Muscle layer of duodenum (tissue), 2 donors: ENCODE measurements around the gene PCNX1.

Experiments
- H3K27ac ChIP-seq: one replicate; pipeline ENCODE4 v1.7.0; 2013; ENCODE audit warnings: mild to moderate bottlenecking, low read length
- H3K27me3 ChIP-seq: one replicate; pipeline ENCODE4 v1.7.0; 2013; ENCODE audit warnings: low read depth, mild to moderate bottlenecking, control low read depth, low read length
- H3K36me3 ChIP-seq, 2 donors: one replicate each; pipeline ENCODE4 v1.7.0; 2013; ENCODE audit warnings: low read length in 2 of 2, control low read depth in 1 of 2, mild to moderate bottlenecking in 1 of 2; ENCODE audit not compliant: insufficient read depth in 2 of 2, control insufficient read depth in 1 of 2
- H3K4me1 ChIP-seq, 2 donors: one replicate each; pipeline ENCODE4 v1.7.0; 2013; ENCODE audit warnings: low read length in 2 of 2, mild to moderate bottlenecking in 2 of 2, control low read depth in 1 of 2, moderate library complexity in 1 of 2; ENCODE audit not compliant: insufficient read depth in 2 of 2, control insufficient read depth in 1 of 2
- H3K4me3 ChIP-seq, 2 donors: one replicate each; pipeline ENCODE4 v1.7.0; 2013; ENCODE audit warnings: low read length in 2 of 2, low read depth in 1 of 2, mild to moderate bottlenecking in 1 of 2
- H3K9me3 ChIP-seq, 2 donors: one replicate each; pipeline ENCODE4 v1.7.0; 2013; ENCODE audit warnings: low read length in 2 of 2, control low read depth in 1 of 2, mild to moderate bottlenecking in 1 of 2; ENCODE audit not compliant: control insufficient read depth in 1 of 2
- donor health status: healthy.

Gene PCNX1

DNA sequence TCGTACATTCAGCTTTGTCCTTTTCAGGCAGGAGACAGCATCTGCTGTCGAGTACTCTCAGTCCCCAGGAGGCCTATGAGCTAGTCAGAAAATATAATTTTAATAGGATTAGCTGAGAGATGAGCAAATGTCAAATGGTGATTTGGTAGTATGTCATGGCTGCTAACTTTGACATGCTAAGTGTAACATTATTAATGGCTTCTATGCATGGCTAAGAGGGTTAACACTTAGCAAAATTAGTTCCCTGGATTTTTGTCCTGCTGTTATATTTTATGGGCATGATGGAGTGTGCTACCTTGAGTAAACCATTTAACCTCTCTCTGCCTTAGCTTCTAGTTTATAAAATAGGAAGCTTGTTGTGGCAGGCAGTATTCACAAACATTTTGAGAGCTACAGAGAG is 2.9 kb upstream of the PCNX1 start:
- Histone ChIP-seq H3K4me1 (peaks cover 18 to 21% of the 10 kb centered on the region in 2 donors), H3K27ac (no peak overlapping the region), H3K9me3 (no peaks in the 10 kb centered on the region), H3K27me3 (no peaks in the 10 kb centered on the region), H3K36me3 (peaks cover 0 to 6% of the 10 kb centered on the region in 2 donors), H3K4me3 (no peak overlapping the region)

DNA sequence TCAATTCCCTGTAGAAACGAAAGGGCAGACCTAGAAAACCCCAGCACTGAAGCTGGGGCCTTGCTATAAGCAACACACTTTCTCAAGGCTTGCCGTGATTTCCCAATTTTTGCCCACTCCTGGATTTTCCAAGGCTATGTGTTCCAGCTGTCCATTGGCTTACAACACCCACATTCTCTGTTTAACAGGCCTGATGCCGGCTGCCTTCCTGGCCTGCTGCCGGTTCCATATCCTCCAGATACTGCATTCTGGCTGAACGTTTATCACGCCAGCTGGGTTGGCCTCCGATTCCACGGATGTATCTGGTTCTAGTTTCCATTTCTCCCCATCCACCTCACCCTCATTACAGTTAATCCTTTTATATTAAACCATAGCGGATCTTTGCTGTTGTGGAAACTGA is 2.0 kb upstream of the PCNX1 start:
- Histone ChIP-seq H3K36me3 (peaks cover 0 to 6% of the 10 kb centered on the region in 2 donors), H3K4me1 (peaks cover 18 to 26% of the 10 kb centered on the region in 2 donors), H3K4me3 (no peak overlapping the region), H3K9me3 (no peaks in the 10 kb centered on the region), H3K27me3 (no peaks in the 10 kb centered on the region), H3K27ac (peak overlapping the region; percentile 56)

DNA sequence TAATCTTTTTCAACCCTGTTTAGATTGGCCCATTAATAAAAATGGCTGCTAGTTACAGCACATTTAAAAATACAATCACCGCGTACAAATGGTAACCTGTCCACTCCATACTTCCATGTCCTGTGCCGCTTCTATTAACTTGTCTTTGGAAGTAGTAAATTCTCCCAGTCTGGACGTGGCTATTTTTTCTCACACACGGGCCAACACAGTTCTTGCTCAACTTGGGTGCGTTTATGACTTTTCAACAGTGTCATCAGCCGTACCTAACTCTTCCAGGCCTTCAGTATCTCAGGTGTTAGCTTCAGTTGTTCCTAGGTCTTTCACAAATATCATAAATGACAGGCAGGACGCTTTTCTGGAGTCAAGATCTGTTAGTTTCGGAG is 475 bp upstream of the PCNX1 start:
- H3K36me3 ChIP-seq: peaks cover 0 to 6% of the 10 kb centered on the region in 2 donors
- H3K27ac ChIP-seq: peak overlapping the region; percentile 97
- peaks cover 18 to 37% of the 10 kb centered on the region in 2 donors for H3K4me1 ChIP-seq
- H3K4me3 ChIP-seq: peak overlapping the region; percentile 91 to 95
- no peaks in the 10 kb centered on the region for H3K27me3 ChIP-seq
- H3K9me3 ChIP-seq: no peaks in the 10 kb centered on the region

DNA sequence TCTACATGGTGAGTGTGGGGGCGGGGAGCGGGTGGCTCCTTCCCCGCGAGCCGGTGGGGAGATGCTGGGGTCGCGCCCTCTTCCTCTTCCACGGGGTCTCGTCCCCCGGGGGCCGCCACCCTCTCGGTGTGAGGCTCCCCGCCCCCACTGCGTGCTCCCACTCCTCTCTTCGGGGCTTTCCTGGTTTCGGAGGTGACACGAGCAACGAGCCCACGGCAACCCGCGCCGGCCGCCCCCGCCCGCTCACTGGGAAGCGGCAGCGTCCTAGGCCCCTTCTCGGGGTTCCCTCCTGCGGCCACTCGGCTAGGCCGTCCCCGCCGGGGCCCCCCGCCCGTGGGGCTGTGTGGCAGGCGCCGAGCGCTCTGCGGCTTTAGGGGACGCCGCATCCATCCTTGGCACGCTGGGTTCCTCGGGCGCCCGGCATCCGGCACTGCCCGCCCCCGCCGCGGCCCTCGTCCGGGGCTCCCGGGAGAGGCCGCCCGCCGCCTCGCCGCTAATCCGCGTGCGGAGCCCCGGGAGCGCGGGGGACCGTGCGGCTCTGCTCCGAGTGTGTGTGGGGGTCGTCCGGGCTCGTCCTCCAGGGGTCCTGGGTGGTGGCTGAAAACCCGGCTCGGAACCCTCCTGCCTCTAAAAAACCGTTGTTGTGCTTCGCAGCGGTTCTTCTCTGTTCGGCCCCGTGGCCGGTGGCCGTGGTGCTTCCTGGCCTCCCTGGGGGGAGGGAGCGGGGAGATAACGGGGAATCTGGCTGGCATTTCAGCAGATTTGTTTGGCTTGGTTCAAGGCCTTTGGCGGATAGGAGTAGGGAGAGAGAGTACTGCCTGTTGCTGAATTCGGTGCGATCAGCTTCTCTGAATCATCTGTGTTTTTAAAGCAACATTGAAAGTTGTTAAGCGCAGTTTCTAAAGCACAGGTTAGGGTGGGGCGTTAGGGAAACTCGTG is 1.0 kb downstream of the PCNX1 start:
- Histone ChIP-seq H3K27ac (peak overlapping the region; percentile 94), H3K9me3 (no peaks in the 10 kb centered on the region), H3K4me3 (peak overlapping the region; percentile 93 to 95), H3K4me1 (peaks cover 18 to 41% of the 10 kb centered on the region in 2 donors), H3K36me3 (peaks cover 0 to 6% of the 10 kb centered on the region in 2 donors), H3K27me3 (no peaks in the 10 kb centered on the region)

DNA sequence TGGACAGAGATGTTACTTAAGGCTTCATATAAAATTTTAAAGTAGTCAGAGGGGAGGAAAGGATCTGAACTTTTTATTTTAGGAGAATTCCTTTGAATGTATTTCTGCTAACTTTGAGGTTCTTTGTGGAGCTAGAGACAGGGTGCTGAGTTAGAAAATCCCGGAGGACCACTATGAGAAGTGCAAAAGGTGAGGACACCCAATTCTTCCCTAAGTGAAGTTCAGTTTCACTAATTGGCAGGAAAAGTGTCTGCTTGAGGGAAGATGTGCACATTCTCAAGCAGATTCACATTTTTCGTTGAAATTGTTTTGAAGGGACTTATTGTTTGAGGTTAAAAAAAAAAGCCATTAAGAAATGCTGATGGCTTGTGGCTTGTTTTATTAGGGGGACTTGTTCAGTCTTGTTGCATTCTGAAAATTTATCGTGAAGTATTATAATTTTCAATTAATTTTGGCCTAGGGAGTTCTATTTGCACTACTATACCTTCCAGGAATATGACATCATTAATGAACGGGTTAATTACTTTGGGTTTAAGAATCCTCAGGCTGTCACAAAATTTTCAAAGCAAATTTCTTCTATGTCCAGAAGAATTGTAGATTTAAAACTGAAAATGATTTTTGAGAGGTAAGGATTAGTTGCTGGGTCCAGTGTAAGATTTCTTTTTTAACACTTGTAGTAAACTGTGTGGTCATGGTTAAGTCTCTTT is 1.8 kb downstream of the PCNX1 start:
- Histone ChIP-seq H3K4me1 (peaks cover 18 to 41% of the 10 kb centered on the region in 2 donors), H3K36me3 (peaks cover 0 to 6% of the 10 kb centered on the region in 2 donors), H3K27me3 (no peaks in the 10 kb centered on the region), H3K4me3 (peak overlapping the region; percentile 93 to 95), H3K9me3 (no peaks in the 10 kb centered on the region), H3K27ac (peak overlapping the region; percentile 94)

DNA sequence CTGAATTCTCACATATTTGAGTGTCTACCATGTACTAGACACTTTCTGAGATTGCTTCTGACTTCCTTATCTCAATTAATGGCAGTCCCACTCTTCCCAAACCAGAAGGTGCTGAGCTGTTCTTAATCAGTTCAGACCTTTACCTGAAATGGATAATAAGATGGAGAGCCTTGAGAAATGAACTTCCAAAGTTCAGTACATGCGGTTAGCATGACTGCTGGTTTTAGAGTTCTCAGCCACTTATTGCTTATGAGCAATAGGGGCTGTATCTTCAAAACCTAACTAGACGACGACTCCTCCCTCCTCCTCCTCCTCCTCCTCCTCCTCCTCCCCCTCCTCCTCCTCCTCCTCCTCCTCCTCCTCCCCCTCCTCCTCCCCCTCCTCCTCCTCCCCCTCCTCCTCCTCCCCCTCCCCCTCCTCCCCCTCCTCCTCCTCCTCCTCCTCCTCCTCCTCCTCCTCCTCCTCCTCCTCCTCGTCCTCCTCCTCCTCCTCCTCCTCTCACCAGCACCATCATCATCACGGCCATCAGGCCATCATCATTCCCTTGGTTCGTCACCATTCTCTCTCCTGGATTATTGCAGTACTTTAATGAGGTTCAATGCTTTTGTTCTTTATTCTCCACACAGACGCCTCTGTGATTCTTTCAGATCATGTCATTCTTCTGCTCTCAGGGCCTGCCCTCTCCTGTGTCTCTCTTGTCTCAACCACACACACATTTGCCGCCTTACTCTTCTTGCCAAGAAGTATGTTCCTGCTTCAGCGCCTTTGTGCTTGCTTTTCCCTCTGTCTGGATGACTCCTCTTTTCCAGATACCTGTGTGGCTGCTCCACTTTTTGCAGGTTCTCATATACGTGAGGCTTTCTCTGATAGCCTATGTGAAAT is 2.7 kb downstream of the PCNX1 start:
- H3K9me3 ChIP-seq: no peaks in the 10 kb centered on the region
- peaks cover 0 to 6% of the 10 kb centered on the region in 2 donors for H3K36me3 ChIP-seq
- H3K4me3 ChIP-seq: peak overlapping the region in 1 of 2 donors; percentile 93
- no peaks in the 10 kb centered on the region for H3K27me3 ChIP-seq
- no peak overlapping the region for H3K27ac ChIP-seq
- H3K4me1 ChIP-seq: peaks cover 16 to 41% of the 10 kb centered on the region in 2 donors

DNA sequence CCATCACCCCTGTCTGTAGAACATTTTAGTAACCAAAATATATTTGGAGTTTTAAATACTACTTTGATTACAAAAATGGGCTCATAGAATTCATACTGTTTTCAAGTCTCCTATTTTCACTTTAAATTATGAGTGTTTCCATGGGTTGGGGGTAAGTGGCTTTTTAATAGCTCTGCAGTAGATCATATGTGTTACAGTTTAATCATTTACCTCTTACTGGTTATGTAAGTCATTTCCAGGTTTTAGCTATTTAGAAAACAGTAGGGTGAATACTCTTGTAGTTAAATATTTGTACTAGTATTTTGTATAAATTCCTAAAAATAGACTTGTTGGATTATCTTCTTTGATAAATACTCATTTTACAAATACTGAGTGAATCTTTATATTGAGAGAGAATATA is 8.2 kb downstream of the PCNX1 start:
- Histone ChIP-seq H3K27ac (no peak overlapping the region), H3K4me1 (peaks cover 0 to 29% of the 10 kb centered on the region in 2 donors), H3K9me3 (no peaks in the 10 kb centered on the region), H3K4me3 (no peak overlapping the region), H3K27me3 (no peaks in the 10 kb centered on the region), H3K36me3 (peaks cover 0 to 7% of the 10 kb centered on the region in 2 donors)

DNA sequence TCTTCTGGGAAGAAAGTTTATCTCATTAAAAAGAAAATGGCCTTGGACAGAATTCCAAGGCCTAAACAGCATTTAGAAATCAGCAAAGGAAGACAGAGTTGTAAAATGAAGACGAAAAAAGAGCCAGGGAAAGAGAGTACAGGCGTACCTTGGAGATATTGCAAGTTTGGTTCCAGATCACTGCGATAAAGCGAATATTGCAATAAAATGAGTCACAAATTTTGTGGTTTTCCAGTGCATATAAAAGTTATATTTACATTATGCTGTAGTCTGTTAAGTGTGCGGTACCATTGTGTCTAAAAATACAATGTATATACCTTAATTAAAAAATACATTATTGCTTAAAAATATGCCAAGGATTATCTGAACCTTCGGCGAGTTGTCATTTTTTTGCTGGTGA is 9.0 kb downstream of the PCNX1 start:
- Histone ChIP-seq H3K36me3 (peaks cover 0 to 7% of the 10 kb centered on the region in 2 donors), H3K4me3 (no peak overlapping the region), H3K9me3 (no peaks in the 10 kb centered on the region), H3K27me3 (no peaks in the 10 kb centered on the region), H3K4me1 (peaks cover 4 to 31% of the 10 kb centered on the region in 2 donors), H3K27ac (no peak overlapping the region)

DNA sequence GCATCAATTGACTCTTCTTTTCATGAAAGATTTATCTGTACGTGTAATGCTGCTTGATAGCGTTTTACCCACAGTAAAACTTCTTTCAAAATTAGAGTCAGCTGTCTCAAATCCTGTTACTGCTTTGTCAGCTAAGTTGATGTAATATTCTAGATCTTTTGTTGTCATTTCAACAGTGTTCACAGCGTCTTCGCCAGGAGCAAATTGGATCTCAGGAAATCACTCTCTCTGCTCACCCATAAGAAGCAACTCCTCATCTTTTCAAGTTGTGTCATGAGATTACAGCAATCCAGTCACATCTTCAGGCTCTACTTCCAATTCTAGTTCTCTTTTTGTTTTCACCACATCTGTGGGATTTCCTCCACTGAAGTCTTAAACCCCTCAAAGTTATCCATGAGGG is 9.5 kb downstream of the PCNX1 start:
- H3K27me3 ChIP-seq: no peaks in the 10 kb centered on the region
- no peak overlapping the region for H3K27ac ChIP-seq
- peaks cover 0 to 7% of the 10 kb centered on the region in 2 donors for H3K36me3 ChIP-seq
- no peaks in the 10 kb centered on the region for H3K9me3 ChIP-seq
- peaks cover 4 to 29% of the 10 kb centered on the region in 2 donors for H3K4me1 ChIP-seq
- H3K4me3 ChIP-seq: no peak overlapping the region

DNA sequence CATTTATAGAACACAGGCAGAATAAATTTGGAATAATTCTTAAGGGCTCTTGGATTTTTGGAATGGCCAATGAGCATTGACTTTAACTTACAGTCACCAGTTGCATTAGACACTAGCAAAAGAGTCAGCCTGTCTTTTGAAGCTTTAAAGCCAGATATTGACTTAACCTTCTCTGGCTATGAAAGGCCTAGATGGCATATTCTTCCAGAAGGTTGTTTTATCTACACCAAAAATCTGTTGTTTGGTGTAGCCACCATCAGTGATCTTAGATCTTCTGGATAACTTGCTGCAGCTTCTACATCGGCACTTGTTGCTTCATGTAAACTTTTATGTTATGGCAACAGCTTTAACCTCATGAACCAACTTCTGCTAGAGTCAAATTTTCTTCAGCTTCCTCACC is 10.4 kb downstream of the PCNX1 start:
- H3K9me3 ChIP-seq: no peaks in the 10 kb centered on the region
- H3K4me3 ChIP-seq: no peak overlapping the region
- peaks cover 4 to 29% of the 10 kb centered on the region in 2 donors for H3K4me1 ChIP-seq
- H3K36me3 ChIP-seq: peaks cover 0 to 7% of the 10 kb centered on the region in 2 donors
- no peak overlapping the region for H3K27ac ChIP-seq
- H3K27me3 ChIP-seq: no peaks in the 10 kb centered on the region
